ENCODE results near the gene FTH1.
"Not testable (repeated sequence)": the region's sequence is repeated elsewhere in the genome, so short reads cannot be mapped to it uniquely, and the experiment has no call there.

The FTH1 gene

GRCh38 chr11:61978703-61979661 is 11.5 kb upstream of the FTH1 start:
- DNase-seq, result no peak

- no peak for DNase-seq
Observed at GRCh38 chr11:61976813-61977475, 9.5 kb upstream of the FTH1 start.

GRCh38 chr11:61976420-61976800 is 9.0 kb upstream of the FTH1 start:
- DNase-seq, result no peak

GRCh38 chr11:61975638-61976419 is 8.4 kb upstream of the FTH1 start:
- DNase-seq, result no peak

GRCh38 chr11:61974766-61975631 is 7.6 kb upstream of the FTH1 start:
- no peak for DNase-seq

GRCh38 chr11:61973476-61974162 is 6.2 kb upstream of the FTH1 start:
- DNase-seq, result no peak

GRCh38 chr11:61972672-61973475 is 5.4 kb upstream of the FTH1 start:
- DNase-seq, result no peak

- DNase-seq, result no peak
Observed at GRCh38 chr11:61972112-61972671, 4.8 kb upstream of the FTH1 start.

GRCh38 chr11:61971248-61972111 is 4.0 kb upstream of the FTH1 start:
- no peak for DNase-seq

- no peak for DNase-seq
Observed at GRCh38 chr11:61969838-61970662, 2.6 kb upstream of the FTH1 start.

GRCh38 chr11:61969391-61969758 is 1.9 kb upstream of the FTH1 start:
- no peak for DNase-seq

GRCh38 chr11:61968758-61969390 is 1.4 kb upstream of the FTH1 start:
- no peak for DNase-seq

GRCh38 chr11:61967924-61968757 is 707 bp upstream of the FTH1 start:
- DNase-seq, result no peak

- DNase-seq, result no peak
Observed at GRCh38 chr11:61966734-61967115, 709 bp downstream of the FTH1 start.

- not testable (repeated sequence) for DNase-seq
Observed at GRCh38 chr11:61964666-61965271, 2.7 kb downstream of the FTH1 start.

- no peak for DNase-seq
Observed at GRCh38 chr11:61964058-61964665, 3.3 kb downstream of the FTH1 start.

Data from NCI-H2081 treated with DMSO at 0.1 percent for 48 hours (cell line).